HCT116 (cell line): ENCODE measurements around the gene LUZP2. TPM values are rescaled to one million over a fixed set of nuclear protein-coding genes. Genes with fewer than 3 reads are reported as not detected.

Experiments used
- ATAC-seq: fragments of 200-7000 bp; cut with Tn5 transposase; 2 replicates; pipeline ENCODE4 v1.9.1; 2020; ENCODE audit warnings: mild to moderate bottlenecking, moderate library complexity
- BruUV-seq: library from RNA; stranded (reverse); fragments of 400-500 nt; replicated peaks from 2 replicates; lab custom pipeline; 2021; lab: Mats Ljungman, UMichigan
- CTCF ChIA-PET: fragments of 300-600 bp; sonication (Branson Sonifier 250); formaldehyde crosslinking; loops from one replicate; lab custom pipeline; 2021; ENCODE audit warnings: antibody characterized with exemption; lab: Charles Lee
- POLR2A ChIA-PET: fragments of 300-600, 350-600 bp; sonication (Branson Sonifier 250); formaldehyde crosslinking; loops from one replicate; lab custom pipeline; 2021; ENCODE audit warnings: antibody characterized with exemption; lab: Charles Lee
- RAD21 ChIA-PET, 2 experiments: fragments of 300-600 bp; sonication (Branson Sonifier 250); formaldehyde crosslinking; loops; one replicate each; lab custom pipeline; 2023; ENCODE audit warnings: low total read pairs in 2 of 2; ENCODE audit not compliant: uncharacterized antibody in 2 of 2, unreplicated experiment in 2 of 2, low non-redundant PET in 1 of 2; lab: Charles Lee
- DNase-seq: peaks from one replicate; pipeline ENCODE4 v3.0.0-alpha.2; 2010; ENCODE audit warnings: low read depth, low spot score
- H2AFZ ChIP-seq: fragments of 200-600 bp; shearing (Covaris generic), sonication (generic); 2 replicates; pipeline ENCODE4 v1.6.1; 2017; ENCODE audit warnings: low read depth, mixed run types, mixed read lengths, antibody characterized with exemption, low read length; ENCODE audit not compliant: poor library complexity, severe bottlenecking
- H3K27ac ChIP-seq: 2 replicates; pipeline ENCODE4 v1.5.1; 2012; ENCODE audit warnings: low read depth, low read length
- H3K27me3 ChIP-seq: fragments of 200-600 bp; sonication (generic); 2 replicates; pipeline ENCODE4 v1.6.1; 2016; ENCODE audit warnings: mixed run types, low read length, mixed read lengths; ENCODE audit not compliant: insufficient read depth
- H3K36me3 ChIP-seq, 2 experiments: fragments of 200-500 bp in 1 of 2; fragments of 200-600 bp in 1 of 2; sonication (Bioruptor generic) in 1 of 2; sonication (generic) in 1 of 2; 2 replicates each; pipeline versions ENCODE4 v1.5.1 to v1.6.1; 2014 to 2016; ENCODE audit warnings: low read length in 2 of 2, inconsistent platforms in 1 of 2, mixed read lengths in 1 of 2, mixed run types in 1 of 2; ENCODE audit not compliant: insufficient read depth in 2 of 2, control insufficient read depth in 1 of 2
- H3K4me1 ChIP-seq, 2 experiments: fragments of 200-600 bp in 1 of 2; sonication (generic) in 1 of 2; 2 replicates each; pipeline versions ENCODE4 v1.5.1 to v1.6.1; 2012 to 2017; ENCODE audit warnings: low read length in 2 of 2, inconsistent platforms in 1 of 2, mild to moderate bottlenecking in 1 of 2, mixed read lengths in 1 of 2, mixed run types in 1 of 2, moderate library complexity in 1 of 2; ENCODE audit not compliant: insufficient read depth in 2 of 2, control insufficient read depth in 1 of 2
- H3K4me2 ChIP-seq: fragments of 200-600 bp; sonication (generic); 2 replicates; pipeline ENCODE4 v1.6.1; 2017; ENCODE audit warnings: mixed run types, low read length, mixed read lengths
- H3K4me3 ChIP-seq, 2 experiments: fragments of 200-600 bp in 1 of 2; sonication (generic) in 1 of 2; replicated peaks in 1 of 2; 2 replicates each; pipeline ENCODE4 v1.5.1; 2011 to 2016; ENCODE audit warnings: low read length in 2 of 2, control low read depth in 1 of 2, low read depth in 1 of 2, mild to moderate bottlenecking in 1 of 2, mixed read lengths in 1 of 2, mixed run types in 1 of 2
- H3K79me2 ChIP-seq: fragments of 200-600 bp; sonication (generic); 2 replicates; pipeline ENCODE4 v1.6.1; 2017; ENCODE audit warnings: mild to moderate bottlenecking, mixed run types, low read length, moderate library complexity, mixed read lengths; ENCODE audit not compliant: insufficient read depth
- H3K9ac ChIP-seq: fragments of 200-600 bp; sonication (generic); 2 replicates; pipeline ENCODE4 v1.6.1; 2016; ENCODE audit warnings: low read length, mixed read lengths
- H3K9me2 ChIP-seq: fragments of 200-600 bp; sonication (generic), shearing (Covaris generic); 2 replicates; pipeline ENCODE4 v1.6.1; 2017; ENCODE audit warnings: mixed run types, mild to moderate bottlenecking, moderate library complexity; ENCODE audit not compliant: insufficient read depth
- H3K9me3 ChIP-seq, 2 experiments: fragments of 200-500 bp in 1 of 2; fragments of 200-600 bp in 1 of 2; sonication (Bioruptor generic) in 1 of 2; sonication (generic) in 1 of 2; 2 replicates each; pipeline ENCODE4 v1.6.1; 2014 to 2017; ENCODE audit warnings: low read length in 2 of 2, mixed read lengths in 2 of 2, inconsistent platforms in 1 of 2, low read depth in 1 of 2, mild to moderate bottlenecking in 1 of 2, mixed run types in 1 of 2, moderate library complexity in 1 of 2; ENCODE audit not compliant: control insufficient read depth in 1 of 2, insufficient read depth in 1 of 2
- H4K20me1 ChIP-seq: fragments of 200-600 bp; sonication (generic), shearing (Covaris generic); 2 replicates; pipeline ENCODE4 v1.6.1; 2017; ENCODE audit warnings: mixed run types, mild to moderate bottlenecking, moderate library complexity; ENCODE audit not compliant: insufficient read depth
- CBX3 ChIP-seq: IDR thresholded peaks from 2 replicates; pipeline ENCODE4 v1.6.1; 2012; ENCODE audit warnings: low read depth
- CEBPB ChIP-seq: IDR thresholded peaks from 2 replicates; pipeline ENCODE4 v1.6.1; 2012; ENCODE audit warnings: low read depth
- EZH2 ChIP-seq: fragments of 200-600 bp; sonication (generic); IDR thresholded peaks from 2 replicates; pipeline ENCODE4 v1.6.1; 2017; ENCODE audit warnings: antibody characterized with exemption, mixed run types
- EZH2phosphoT487 ChIP-seq: fragments of 200-600 bp; IDR thresholded peaks from 2 replicates; pipeline ENCODE4 v1.6.1; 2018; ENCODE audit warnings: antibody characterized with exemption, borderline replicate concordance
- FOSL1 ChIP-seq: IDR thresholded peaks from 2 replicates; pipeline ENCODE4 v1.6.1; 2012; ENCODE audit warnings: low read depth
- JUND ChIP-seq: IDR thresholded peaks from 2 replicates; pipeline ENCODE4 v1.6.1; 2012
- POLR2A ChIP-seq: IDR thresholded peaks from 2 replicates; pipeline ENCODE4 v1.7.0; 2011; ENCODE audit warnings: borderline replicate concordance; ENCODE audit not compliant: insufficient read depth, insufficient read length; ENCODE audit errors: extremely low read depth
- SIN3A ChIP-seq: IDR thresholded peaks from 2 replicates; pipeline ENCODE4 v1.6.1; 2012; ENCODE audit warnings: low read depth
- SP1 ChIP-seq: IDR thresholded peaks from 2 replicates; pipeline ENCODE4 v1.6.1; 2012; ENCODE audit warnings: low read depth
- ZFX ChIP-seq: fragments of 450-650 bp; IDR thresholded peaks from 2 replicates; pipeline ENCODE4 v1.6.1; 2017
- intact Hi-C: fragments of 100-400 bp; cut with micrococcal nuclease; formaldehyde crosslinking; loops from 2 replicates; pipeline ENCODE4 v1.10.0; 2022
- total RNA-seq: library from RNA; stranded (reverse); gene quantifications from one replicate; pipeline ENCODE4 v1.2.1, GENCODE V29; 2021; ENCODE audit not compliant: unreplicated experiment
- TF ChIP-seq, protein P1 (sequence below): IDR thresholded peaks from 2 replicates; pipeline ENCODE4 v1.6.1; 2012
- TF ChIP-seq, protein P2 (sequence below): IDR thresholded peaks from 2 replicates; pipeline ENCODE4 v1.6.1; 2011; ENCODE audit warnings: mild to moderate bottlenecking, low read length, moderate library complexity; ENCODE audit not compliant: insufficient replicate concordance; ENCODE audit errors: extremely low read depth

LUZP2 gene
- total RNA-seq, 1 experiment from 2014 or later = not detected

- BruUV-seq = no TSS peak
- no peaks in the 10 kb centered on the region for H3K9me2 ChIP-seq
- ATAC-seq (no peak), DNase-seq (no peak)
- no peaks in the 10 kb centered on the region for H3K79me2 ChIP-seq
- TF ChIP-seq FOSL1 (no peak), EZH2phosphoT487 (no peak), JUND (no peak), SIN3A (no peak), SP1 (no peak), POLR2A (no peak), ZFX (no peak), EZH2 (no peak)
- TF ChIP-seq, protein P1, sequence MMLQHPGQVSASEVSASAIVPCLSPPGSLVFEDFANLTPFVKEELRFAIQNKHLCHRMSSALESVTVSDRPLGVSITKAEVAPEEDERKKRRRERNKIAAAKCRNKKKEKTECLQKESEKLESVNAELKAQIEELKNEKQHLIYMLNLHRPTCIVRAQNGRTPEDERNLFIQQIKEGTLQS = no peak
- ChIA-PET RAD21 (no interaction called here), POLR2A (no interaction called here), CTCF (no interaction called here)
- H3K9ac ChIP-seq = no peak overlapping the region
- no peaks in the 10 kb centered on the region for H3K36me3 ChIP-seq
- intact Hi-C loops = no loop called here
- no peak overlapping the region for H3K27ac ChIP-seq
- no peak overlapping the region for H3K4me3 ChIP-seq
- no peaks in the 10 kb centered on the region for H3K4me1 ChIP-seq
- H3K27me3 ChIP-seq = no peaks in the 10 kb centered on the region
- no peak overlapping the region for H3K4me2 ChIP-seq
- no peak overlapping the region for H2AFZ ChIP-seq
- H4K20me1 ChIP-seq = no peaks in the 10 kb centered on the region
- peaks cover 11 to 20% of the 10 kb centered on the region in 2 experiments; a peak in 2 of 4 replicates for H3K9me3 ChIP-seq
Measured at GRCh38 chr11:24685821-24686220, 189.0 kb downstream of the LUZP2 start.

DNA sequence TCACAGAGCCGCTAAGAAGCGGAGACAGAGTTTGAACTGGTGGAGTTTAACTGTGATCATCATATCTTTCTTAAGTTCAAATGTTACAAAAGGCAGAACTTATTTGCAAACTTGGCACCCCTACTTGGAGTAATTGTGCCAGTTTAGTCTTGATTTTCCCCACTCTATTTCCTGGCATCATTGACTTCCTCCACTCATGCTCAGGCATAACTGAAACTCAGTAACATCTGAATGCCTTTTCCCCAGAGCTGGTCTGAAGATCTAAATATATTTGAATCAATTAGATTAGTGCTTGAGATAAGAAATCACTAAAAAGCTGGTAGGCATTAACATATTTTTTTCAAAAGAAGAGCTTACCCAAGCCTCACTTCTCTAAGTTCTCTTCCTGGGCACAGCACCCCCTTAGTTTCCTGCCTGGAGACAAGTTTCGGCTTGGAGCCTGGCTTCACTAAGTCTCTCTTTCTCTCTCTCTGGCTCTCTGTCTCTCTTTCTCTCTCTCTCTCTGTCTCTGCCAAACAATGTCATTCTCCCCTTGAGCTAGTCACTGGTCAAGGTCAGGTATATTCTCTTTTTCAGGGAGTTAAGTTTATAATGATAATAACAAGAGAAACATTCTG is 190.8 kb downstream of the LUZP2 start:
- Histone ChIP-seq H4K20me1 (no peaks in the 10 kb centered on the region), H3K9ac (no peak overlapping the region), H3K27me3 (no peaks in the 10 kb centered on the region)
- TF ChIP-seq, protein P2, sequence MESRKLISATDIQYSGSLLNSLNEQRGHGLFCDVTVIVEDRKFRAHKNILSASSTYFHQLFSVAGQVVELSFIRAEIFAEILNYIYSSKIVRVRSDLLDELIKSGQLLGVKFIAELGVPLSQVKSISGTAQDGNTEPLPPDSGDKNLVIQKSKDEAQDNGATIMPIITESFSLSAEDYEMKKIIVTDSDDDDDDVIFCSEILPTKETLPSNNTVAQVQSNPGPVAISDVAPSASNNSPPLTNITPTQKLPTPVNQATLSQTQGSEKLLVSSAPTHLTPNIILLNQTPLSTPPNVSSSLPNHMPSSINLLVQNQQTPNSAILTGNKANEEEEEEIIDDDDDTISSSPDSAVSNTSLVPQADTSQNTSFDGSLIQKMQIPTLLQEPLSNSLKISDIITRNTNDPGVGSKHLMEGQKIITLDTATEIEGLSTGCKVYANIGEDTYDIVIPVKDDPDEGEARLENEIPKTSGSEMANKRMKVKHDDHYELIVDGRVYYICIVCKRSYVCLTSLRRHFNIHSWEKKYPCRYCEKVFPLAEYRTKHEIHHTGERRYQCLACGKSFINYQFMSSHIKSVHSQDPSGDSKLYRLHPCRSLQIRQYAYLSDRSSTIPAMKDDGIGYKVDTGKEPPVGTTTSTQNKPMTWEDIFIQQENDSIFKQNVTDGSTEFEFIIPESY = no peak
- no peak for TF ChIP-seq CEBPB
- no peak for TF ChIP-seq CBX3
- TF ChIP-seq, all 23 proteins: peak for 0
- BruUV-seq = no TSS peak
- ChIA-PET CTCF (no interaction called here), POLR2A (no interaction called here), RAD21 (no interaction called here)
- no peak overlapping the region for H3K4me3 ChIP-seq
- ATAC-seq = no peak
- H3K36me3 ChIP-seq = no peaks in the 10 kb centered on the region
- H3K79me2 ChIP-seq = no peaks in the 10 kb centered on the region
- no peak overlapping the region for H3K27ac ChIP-seq
- intact Hi-C loops = no loop called here
- no peak for DNase-seq
- H2AFZ ChIP-seq = no peak overlapping the region
- H3K4me1 ChIP-seq = no peaks in the 10 kb centered on the region
- H3K9me3 ChIP-seq = peaks cover 16 to 23% of the 10 kb centered on the region in 2 experiments; a peak in 2 of 4 replicates
- H3K9me2 ChIP-seq = no peaks in the 10 kb centered on the region
- H3K4me2 ChIP-seq = no peak overlapping the region
